ENCODE results near the gene PPP2R2D. TPM values are rescaled to one million over a fixed set of nuclear protein-coding genes. Genes with fewer than 3 reads are reported as not detected.
"Not testable (repeated sequence)": the region's sequence is repeated elsewhere in the genome, so short reads cannot be mapped to it uniquely, and the experiment has no call there.

PPP2R2D gene
- total RNA-seq, 1 donor from 2014 or later = 32.7 TPM

DNA sequence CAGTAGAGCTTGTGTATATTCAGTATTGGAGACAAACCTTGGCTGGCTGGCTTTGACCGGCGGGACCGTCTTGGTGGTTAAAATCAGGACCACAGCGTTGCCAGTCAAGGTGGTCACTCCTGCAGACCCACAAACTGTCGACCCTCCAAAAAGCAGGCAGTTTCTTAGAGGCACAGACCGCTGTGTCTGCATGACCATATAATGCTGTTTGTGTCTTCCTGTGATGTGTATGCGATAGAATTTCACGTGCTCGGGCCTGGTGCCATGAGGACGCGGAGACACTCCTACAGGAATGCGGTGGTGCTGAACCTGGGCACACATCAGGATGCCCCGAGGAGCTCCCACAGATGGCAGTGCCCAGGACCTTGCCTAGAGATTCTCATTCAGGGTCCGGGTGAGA lies 46.1 kb downstream of the PPP2R2D start:
- Mint-ChIP-seq H3K4me3 (no peak overlapping the region), H3K36me3 (ENCODE audit: low read depth) (peaks cover 87% of the 10 kb centered on the region), H3K4me1 (no peaks in the 10 kb centered on the region), H3K9me3 (no peaks in the 10 kb centered on the region), H3K27me3 (no peaks in the 10 kb centered on the region), H3K27ac (no peak overlapping the region)
- intact Hi-C loops (cut with micrococcal nuclease) = no loop called here
- ChIA-PET POLR2A (no interaction called here), CTCF (no interaction called here)
- ATAC-seq (ENCODE audit: low read depth) (no peak), DNase-seq (no peak)
- TF ChIP-seq, protein P1, sequence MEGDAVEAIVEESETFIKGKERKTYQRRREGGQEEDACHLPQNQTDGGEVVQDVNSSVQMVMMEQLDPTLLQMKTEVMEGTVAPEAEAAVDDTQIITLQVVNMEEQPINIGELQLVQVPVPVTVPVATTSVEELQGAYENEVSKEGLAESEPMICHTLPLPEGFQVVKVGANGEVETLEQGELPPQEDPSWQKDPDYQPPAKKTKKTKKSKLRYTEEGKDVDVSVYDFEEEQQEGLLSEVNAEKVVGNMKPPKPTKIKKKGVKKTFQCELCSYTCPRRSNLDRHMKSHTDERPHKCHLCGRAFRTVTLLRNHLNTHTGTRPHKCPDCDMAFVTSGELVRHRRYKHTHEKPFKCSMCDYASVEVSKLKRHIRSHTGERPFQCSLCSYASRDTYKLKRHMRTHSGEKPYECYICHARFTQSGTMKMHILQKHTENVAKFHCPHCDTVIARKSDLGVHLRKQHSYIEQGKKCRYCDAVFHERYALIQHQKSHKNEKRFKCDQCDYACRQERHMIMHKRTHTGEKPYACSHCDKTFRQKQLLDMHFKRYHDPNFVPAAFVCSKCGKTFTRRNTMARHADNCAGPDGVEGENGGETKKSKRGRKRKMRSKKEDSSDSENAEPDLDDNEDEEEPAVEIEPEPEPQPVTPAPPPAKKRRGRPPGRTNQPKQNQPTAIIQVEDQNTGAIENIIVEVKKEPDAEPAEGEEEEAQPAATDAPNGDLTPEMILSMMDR (IDR thresholded peaks at IDR 0.05) = no peak

DNA sequence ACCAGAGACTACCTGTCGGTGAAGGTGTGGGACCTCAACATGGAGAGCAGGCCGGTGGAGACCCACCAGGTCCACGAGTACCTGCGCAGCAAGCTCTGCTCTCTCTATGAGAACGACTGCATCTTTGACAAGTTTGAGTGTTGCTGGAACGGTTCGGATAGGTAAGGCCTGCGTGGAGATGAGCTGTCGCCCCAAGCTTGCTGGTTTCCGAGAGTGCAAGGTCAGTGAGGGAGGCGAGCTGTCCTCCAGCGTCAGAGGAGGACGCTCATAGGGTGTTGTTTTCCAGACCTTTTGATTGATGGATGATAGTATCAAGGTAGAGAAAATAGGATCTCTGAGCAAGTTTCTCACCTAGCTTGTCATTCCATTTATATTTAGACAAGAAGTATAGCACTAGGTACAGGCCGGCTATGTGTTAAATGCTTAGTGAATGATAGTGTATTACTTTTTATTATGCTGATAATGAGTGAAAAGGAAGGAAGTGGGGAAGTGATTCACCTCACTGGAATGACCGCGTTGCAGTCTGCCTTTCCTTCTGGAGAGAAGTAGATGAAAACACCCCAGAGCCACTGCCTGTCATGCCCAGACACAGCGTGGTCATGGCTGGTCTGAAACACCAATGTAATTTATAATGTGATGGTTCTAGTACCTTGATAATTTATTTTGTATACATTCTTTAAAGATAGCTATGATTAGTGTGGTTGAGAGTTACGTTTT lies 47.0 kb downstream of the PPP2R2D start:
- ATAC-seq (ENCODE audit: low read depth) (no peak), DNase-seq (no peak)
- Mint-ChIP-seq H3K4me3 (no peak overlapping the region), H3K4me1 (no peaks in the 10 kb centered on the region), H3K27ac (no peak overlapping the region), H3K27me3 (no peaks in the 10 kb centered on the region), H3K36me3 (ENCODE audit: low read depth) (peaks cover 81% of the 10 kb centered on the region), H3K9me3 (no peaks in the 10 kb centered on the region)
- POLR2A ChIA-PET = no interaction called here
- intact Hi-C loops (cut with micrococcal nuclease) = no loop called here
- TF ChIP-seq, protein P1 (IDR thresholded peaks at IDR 0.05) = no peak
- CTCF ChIA-PET = no interaction called here

DNA sequence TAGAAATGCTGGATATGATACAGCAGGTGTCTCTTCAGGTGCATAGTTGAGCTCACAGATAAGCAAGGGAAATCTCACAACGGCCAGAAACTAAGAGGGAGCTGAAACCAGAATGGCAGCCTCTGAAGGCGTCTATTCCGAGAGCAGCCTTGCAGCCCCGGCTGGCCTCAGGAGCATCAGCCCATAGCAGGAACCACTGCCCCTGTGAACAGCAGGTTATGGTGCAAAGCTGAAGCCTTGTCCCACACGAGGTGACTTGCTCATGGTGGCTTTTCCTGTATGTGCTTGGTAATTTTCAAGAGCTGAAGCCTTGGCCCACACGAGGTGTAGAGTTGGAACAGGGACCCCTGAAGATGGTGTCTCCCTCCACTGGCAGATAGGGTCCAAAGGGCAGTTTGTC lies 47.7 kb downstream of the PPP2R2D start:
- H3K4me3 Mint-ChIP-seq = no peak overlapping the region
- TF ChIP-seq, protein P1 (IDR thresholded peaks at IDR 0.05) = no peak

DNA sequence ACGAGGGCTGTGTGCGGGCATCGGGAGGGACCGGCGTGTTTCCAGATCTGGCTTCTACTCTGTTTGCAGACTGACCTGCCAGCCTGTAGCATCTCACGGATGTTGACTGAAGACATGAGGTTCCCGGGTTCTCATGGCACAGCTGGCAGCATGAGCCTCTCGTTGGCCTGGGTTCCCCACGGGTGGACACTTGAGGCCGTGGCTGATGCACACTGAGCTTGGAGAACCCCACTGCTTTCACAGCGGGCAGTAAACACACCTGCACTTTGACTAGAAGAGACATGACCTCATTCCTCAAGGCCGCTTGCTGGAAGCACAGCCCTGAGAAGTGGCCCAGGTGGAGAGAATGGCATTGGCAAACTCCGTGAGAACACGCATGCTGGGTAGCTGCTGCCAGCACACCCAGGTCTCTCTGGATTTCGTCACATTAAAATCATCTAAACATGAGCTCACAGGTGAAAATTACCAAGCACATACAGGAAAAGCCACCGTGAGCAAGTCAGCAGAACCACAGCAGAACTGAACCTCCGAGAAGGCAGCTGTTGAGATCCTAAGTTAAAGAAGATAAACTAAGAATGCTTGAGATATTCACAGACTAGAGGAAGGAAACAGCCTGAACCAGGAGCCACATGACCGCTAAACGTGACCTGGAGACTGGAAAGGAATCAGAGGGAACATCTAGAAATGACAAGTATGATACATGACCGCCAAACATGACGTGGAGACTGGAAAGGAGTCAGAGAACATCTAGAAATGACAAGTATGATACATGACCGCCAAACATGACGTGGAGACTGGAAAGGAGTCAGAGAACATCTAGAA lies 48.4 kb downstream of the PPP2R2D start:
- H3K9me3 Mint-ChIP-seq = no peaks in the 10 kb centered on the region
- TF ChIP-seq, protein P1 (IDR thresholded peaks at IDR 0.05) = no peak
- H3K36me3 Mint-ChIP-seq (ENCODE audit: low read depth) = peaks cover 78% of the 10 kb centered on the region
- H3K27me3 Mint-ChIP-seq = no peaks in the 10 kb centered on the region
- no peak overlapping the region for H3K4me3 Mint-ChIP-seq
- ATAC-seq (ENCODE audit: low read depth) (no peak), DNase-seq (no peak)
- intact Hi-C loops (cut with micrococcal nuclease) = no loop called here
- POLR2A ChIA-PET = no interaction called here
- CTCF ChIA-PET = no interaction called here
- no peak overlapping the region for H3K27ac Mint-ChIP-seq
- H3K4me1 Mint-ChIP-seq = no peaks in the 10 kb centered on the region

More for the DNA sequence above, 47.7 kb downstream of the PPP2R2D start:
- ChIA-PET CTCF (no interaction called here), POLR2A (no interaction called here)
- no peaks in the 10 kb centered on the region for H3K9me3 Mint-ChIP-seq
- DNase-seq (no peak), ATAC-seq (ENCODE audit: low read depth) (no peak)
- H3K27me3 Mint-ChIP-seq = no peaks in the 10 kb centered on the region
- no peak overlapping the region for H3K27ac Mint-ChIP-seq
- peaks cover 78% of the 10 kb centered on the region for H3K36me3 Mint-ChIP-seq (ENCODE audit: low read depth)
- H3K4me1 Mint-ChIP-seq = no peaks in the 10 kb centered on the region
- intact Hi-C loops (cut with micrococcal nuclease) = no loop called here

DNA sequence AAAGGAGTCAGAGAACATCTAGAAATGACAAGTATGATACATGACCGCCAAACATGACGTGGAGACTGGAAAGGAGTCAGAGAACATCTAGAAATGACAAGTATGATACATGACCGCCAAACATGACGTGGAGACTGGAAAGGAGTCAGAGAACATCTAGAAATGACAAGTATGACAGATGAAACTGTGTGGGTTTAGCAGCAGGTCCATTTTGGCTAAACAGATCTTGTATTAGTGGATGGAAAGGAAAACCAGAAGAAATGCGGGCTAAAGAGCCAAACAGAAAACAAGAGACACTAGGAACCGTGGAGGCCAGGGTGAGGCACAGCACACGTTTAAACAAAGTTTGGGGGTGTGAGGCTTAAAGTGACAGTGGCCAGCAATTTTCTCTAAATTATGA lies 49.1 kb downstream of the PPP2R2D start:
- H3K9me3 Mint-ChIP-seq; H3K27ac Mint-ChIP-seq; CTCF ChIA-PET; POLR2A ChIA-PET; H3K4me3 Mint-ChIP-seq; H3K4me1 Mint-ChIP-seq; H3K27me3 Mint-ChIP-seq; ATAC-seq (ENCODE audit: low read depth); intact Hi-C loops (cut with micrococcal nuclease); DNase-seq: not testable (repeated sequence)
- H3K36me3 Mint-ChIP-seq (ENCODE audit: low read depth) = peaks cover 80% of the 10 kb centered on the region

Data from activated B cell treated with CpG ODN at 0.5 μM for 24 hours (primary cell).